Heart left ventricle (tissue), 13 donors: ENCODE data around the gene CETP.

Source experiments
- CTCF ChIP-seq, 12 donors: fragments of 200-600 bp; sonication (generic) in 4 of 12; IDR thresholded peaks; one replicate each; pipeline versions ENCODE4 v1.5.0 to v1.8.0; 2018 to 2022; ENCODE audit warnings: antibody characterized with exemption in 12 of 12, mild to moderate bottlenecking in 5 of 12
- POLR2A ChIP-seq, 2 donors: fragments of 450-650 bp; IDR thresholded peaks; one replicate each; pipeline ENCODE4 v1.6.1; 2017; ENCODE audit warnings: antibody characterized with exemption in 2 of 2, mild to moderate bottlenecking in 2 of 2, moderate library complexity in 2 of 2
- donor health status: ischemic (EF 13 %, LVEDD 7.1; RV severe dilation, severe dysfunction).
- donor health status: DM: no; HTN: yes; CAD: no.
- donor health status: DM: no; HTN: no; CAD: no.
- donor health status: ischemic (EF 25% LVEDD 6.9; RV normal size, moderate dysfunction).
- donor health status: ischemic (EF 25% LVEDD 5.7; RV mildly dilated, moderate dysfunction).
- donor health status: ischemic (EF 35%, LVEDD 5.7; RV mildly dilated, moderate dysfunction).
- donor health status: nonischemic (EF 11% LVEDD 7.7; RV severe dilation, severe dysfunction).
- donor health status: DM: yes; HTN: yes; CAD: no.
- donor health status: PGD.
- donor health status: ischemic (EF 29% LVEDD 5.4; RV normal size, mild dysfunction).
- donor health status: nonischemic (EF 23%, LVEDD 6.1; RV moderate dilation, normal function).

GRCh38 chr16:56973294-56973689 is 11.5 kb downstream of the CETP start:
- TF ChIP-seq CTCF (IDR thresholded peaks at IDR 0.05) (no peak), POLR2A (IDR thresholded peaks at IDR 0.05) (no peak)
